ENCODE results near the gene SH3RF3.

Gene SH3RF3

GRCh38 chr2:109344270-109344805, 215.3 kb downstream of the SH3RF3 start:
- Histone ChIP-seq H3K9me3 (no peaks in the 10 kb centered on the region), H3K4me1 (peaks cover 100% of the 10 kb centered on the region), H3K9ac (0 out of 2 replicates have a peak overlapping the region, but pooled peaks have one; percentile 20), H3K4me2 (peak overlapping the region; percentile 97), H4K20me1 (no peaks in the 10 kb centered on the region), H3K36me3 (no peaks in the 10 kb centered on the region), H3K27ac (peak overlapping the region; percentile 44), H3K27me3 (no peaks in the 10 kb centered on the region), H3K4me3 (no peak overlapping the region)
- TF ChIP-seq Cebpa-rat (IDR thresholded peaks at IDR 0.05): no peak

GRCh38 chr2:109345091-109345490, 216.1 kb downstream of the SH3RF3 start:
- Histone ChIP-seq H3K4me1 (peaks cover 100% of the 10 kb centered on the region), H4K20me1 (no peaks in the 10 kb centered on the region), H3K36me3 (no peaks in the 10 kb centered on the region), H3K9ac (0 out of 2 replicates have a peak overlapping the region, but pooled peaks have one; percentile 20), H3K27me3 (no peaks in the 10 kb centered on the region), H3K4me3 (no peak overlapping the region), H3K9me3 (no peaks in the 10 kb centered on the region), H3K4me2 (peak overlapping the region; percentile 97), H3K27ac (peak overlapping the region; percentile 44)
- TF ChIP-seq Cebpa-rat (IDR thresholded peaks at IDR 0.05): no peak

- Histone ChIP-seq H3K4me1 (peaks cover 100% of the 10 kb centered on the region), H3K27ac (peak overlapping the region; percentile 95), H3K4me2 (peak overlapping the region; percentile 97), H3K9ac (peak overlapping the region; percentile 78; the same call in 1 of the 2 replicates), H3K4me3 (no peak overlapping the region), H3K27me3 (no peaks in the 10 kb centered on the region), H4K20me1 (no peaks in the 10 kb centered on the region), H3K9me3 (no peaks in the 10 kb centered on the region), H3K36me3 (no peaks in the 10 kb centered on the region)
- TF ChIP-seq Cebpa-rat (IDR thresholded peaks at IDR 0.05): no peak
Measured at GRCh38 chr2:109345653-109346480, 216.9 kb downstream of the SH3RF3 start.

GRCh38 chr2:109346601-109347228, 217.7 kb downstream of the SH3RF3 start:
- peak overlapping the region; percentile 95 for H3K27ac ChIP-seq
- H4K20me1 ChIP-seq: no peaks in the 10 kb centered on the region
- peak overlapping the region; percentile 97 for H3K4me2 ChIP-seq

GRCh38 chr2:109347626-109348025, 218.6 kb downstream of the SH3RF3 start:
- Histone ChIP-seq H3K27ac (peak overlapping the region; percentile 95), H3K27me3 (no peaks in the 10 kb centered on the region)

More at GRCh38 chr2:109346601-109347228, 217.7 kb downstream of the SH3RF3 start:
- no peak for TF ChIP-seq Cebpa-rat (IDR thresholded peaks at IDR 0.05)
- H3K9me3 ChIP-seq: no peaks in the 10 kb centered on the region
- H3K27me3 ChIP-seq: no peaks in the 10 kb centered on the region
- no peak overlapping the region for H3K4me3 ChIP-seq
- no peaks in the 10 kb centered on the region for H3K36me3 ChIP-seq
- H3K4me1 ChIP-seq: peaks cover 100% of the 10 kb centered on the region
- H3K9ac ChIP-seq: peak overlapping the region; percentile 78

DNA sequence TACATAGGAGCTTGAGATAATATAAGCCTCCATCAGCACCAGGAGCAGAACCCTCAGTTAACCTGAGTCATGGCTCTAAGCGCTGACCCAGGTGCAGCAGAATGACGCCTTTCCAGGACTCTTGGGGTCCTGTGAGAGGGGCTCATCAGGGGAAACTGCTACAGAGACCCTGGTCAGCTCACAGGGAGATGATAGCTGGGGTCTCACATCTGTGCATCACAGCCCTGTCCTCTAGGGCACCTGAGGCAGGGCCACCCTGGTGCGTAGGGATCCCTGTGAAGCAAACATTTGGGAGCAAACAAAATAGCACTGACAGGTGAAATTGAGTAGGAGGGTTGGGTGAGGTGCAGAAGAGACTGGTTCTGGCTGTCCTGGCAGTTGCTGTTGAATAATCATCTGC, 219.2 kb downstream of the SH3RF3 start:
- Histone ChIP-seq H3K4me1 (peaks cover 100% of the 10 kb centered on the region), H3K27me3 (no peaks in the 10 kb centered on the region), H3K9me3 (no peaks in the 10 kb centered on the region), H3K4me2 (peak overlapping the region; percentile 97), H3K27ac (peak overlapping the region; percentile 95), H3K36me3 (no peaks in the 10 kb centered on the region), H3K4me3 (peak overlapping the region; percentile 55), H4K20me1 (no peaks in the 10 kb centered on the region), H3K9ac (peak overlapping the region; percentile 78)
- no peak for TF ChIP-seq Cebpa-rat (IDR thresholded peaks at IDR 0.05)

More at GRCh38 chr2:109347626-109348025, 218.6 kb downstream of the SH3RF3 start:
- no peaks in the 10 kb centered on the region for H3K9me3 ChIP-seq
- H4K20me1 ChIP-seq: no peaks in the 10 kb centered on the region
- TF ChIP-seq Cebpa-rat (IDR thresholded peaks at IDR 0.05): no peak
- peak overlapping the region; percentile 55 for H3K4me3 ChIP-seq
- H3K36me3 ChIP-seq: no peaks in the 10 kb centered on the region
- peak overlapping the region; percentile 97 for H3K4me2 ChIP-seq
- peak overlapping the region; percentile 78 for H3K9ac ChIP-seq
- peaks cover 100% of the 10 kb centered on the region for H3K4me1 ChIP-seq

GRCh38 chr2:109348671-109349502, 219.9 kb downstream of the SH3RF3 start:
- Histone ChIP-seq H4K20me1 (no peaks in the 10 kb centered on the region), H3K9ac (peak overlapping the region; percentile 78), H3K27ac (peak overlapping the region; percentile 95), H3K36me3 (no peaks in the 10 kb centered on the region; the same call in 1 of the 2 replicates), H3K4me3 (peak overlapping the region; percentile 55), H3K27me3 (no peaks in the 10 kb centered on the region), H3K4me2 (peak overlapping the region; percentile 97), H3K9me3 (no peaks in the 10 kb centered on the region), H3K4me1 (peaks cover 97% of the 10 kb centered on the region)
- no peak for TF ChIP-seq Cebpa-rat (IDR thresholded peaks at IDR 0.05)

DNA sequence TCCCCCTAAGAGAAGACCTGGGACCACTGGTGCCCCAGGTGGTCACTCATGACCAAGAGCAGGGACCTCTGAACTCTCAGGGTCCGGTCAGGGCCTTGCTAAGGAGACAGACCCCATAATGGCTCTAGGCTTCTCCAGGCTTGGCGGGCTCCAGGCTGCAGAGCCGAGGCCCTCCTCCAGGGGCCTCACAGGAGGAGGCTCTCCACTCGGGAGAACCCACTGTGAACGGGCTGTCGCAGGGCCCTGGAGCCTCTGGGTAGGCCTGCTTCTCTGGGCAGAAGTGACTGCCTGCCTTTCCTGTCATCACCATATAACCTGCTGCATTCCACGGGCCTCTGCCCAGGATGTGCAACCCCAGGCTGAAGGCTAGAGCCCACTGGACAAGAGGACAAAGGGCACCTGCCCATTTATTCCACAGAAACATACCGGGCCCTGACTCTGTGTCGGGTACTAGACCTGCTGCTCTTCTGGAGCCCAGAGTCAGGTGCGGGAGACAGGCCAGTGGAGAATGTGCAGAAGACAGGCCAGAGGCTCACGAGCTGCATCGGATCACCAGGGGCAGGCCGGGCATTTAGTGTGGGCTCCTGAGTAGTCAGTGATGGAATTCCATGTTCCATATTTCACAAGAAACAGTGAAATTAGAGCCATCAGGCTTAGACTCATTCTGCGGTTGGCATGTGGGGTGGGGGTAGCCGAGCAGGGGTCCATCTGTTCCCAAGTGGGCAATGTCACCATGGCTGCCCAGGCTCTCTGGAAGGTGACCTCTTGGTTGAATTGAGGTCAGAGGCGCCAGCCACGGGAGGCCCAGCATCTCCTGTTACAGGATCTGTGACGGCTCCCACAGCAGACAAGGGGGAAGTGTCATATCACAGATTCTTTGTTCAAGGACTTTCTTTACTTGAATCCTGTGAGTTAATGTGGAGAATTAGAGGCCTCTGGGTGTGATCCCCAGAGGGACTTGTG, 220.8 kb downstream of the SH3RF3 start:
- H3K4me2 ChIP-seq: peak overlapping the region; percentile 97
- peaks cover 88% of the 10 kb centered on the region for H3K4me1 ChIP-seq
- H3K27ac ChIP-seq: peak overlapping the region; percentile 95
- no peaks in the 10 kb centered on the region for H3K9me3 ChIP-seq
- peak overlapping the region; percentile 55 for H3K4me3 ChIP-seq
- no peak for TF ChIP-seq Cebpa-rat (IDR thresholded peaks at IDR 0.05)
- no peaks in the 10 kb centered on the region for H3K27me3 ChIP-seq
- peak overlapping the region; percentile 78 for H3K9ac ChIP-seq
- H4K20me1 ChIP-seq: no peaks in the 10 kb centered on the region
- H3K36me3 ChIP-seq: no peaks in the 10 kb centered on the region; the same call in 1 of the 2 replicates

All from BLaER1 (cell line).